ENCODE data around the gene TMEM255B. TPM values are rescaled to one million over a fixed set of nuclear protein-coding genes. Genes with fewer than 3 reads are reported as not detected.

TMEM255B gene
- total RNA-seq, 1 experiment from 2014 or later = 7.7 TPM

- Histone ChIP-seq H3K4me3 (replicated peaks in 1 of 2; ENCODE audit: low read depth in 1 of 2, low read length in 2 of 2) (no peak overlapping the region), H3K9ac (ENCODE audit: low read length) (no peak overlapping the region), H3K79me2 (ENCODE audit: insufficient read depth, low read length) (no peaks in the 10 kb centered on the region), H3K9me3 (ENCODE audit: control insufficient read depth in 1 of 2, insufficient read depth in 1 of 2, low read depth in 1 of 2, low read length in 2 of 2) (no peaks in the 10 kb centered on the region), H3K27ac (ENCODE audit: low read depth, low read length) (no peak overlapping the region), H3K27me3 (ENCODE audit: insufficient read depth, low read length) (no peaks in the 10 kb centered on the region), H3K4me2 (ENCODE audit: low read length) (no peak overlapping the region), H3K36me3 (ENCODE audit: control insufficient read depth in 1 of 2, insufficient read depth in 2 of 2, low read length in 2 of 2) (no peaks in the 10 kb centered on the region), H3K9me2 (ENCODE audit: insufficient read depth) (no peaks in the 10 kb centered on the region), H3K4me1 (ENCODE audit: control insufficient read depth in 1 of 2, insufficient read depth in 2 of 2, low read length in 2 of 2) (peaks cover 9 to 14% of the 10 kb centered on the region in 2 experiments), H2AFZ (ENCODE audit: low read depth, low read length, poor library complexity, severe bottlenecking) (no peak overlapping the region), H4K20me1 (ENCODE audit: insufficient read depth) (no peaks in the 10 kb centered on the region)
- ATAC-seq (no peak), DNase-seq (ENCODE audit: low read depth, low spot score) (no peak)
- ChIA-PET POLR2A (no interaction called here), CTCF (no interaction called here), RAD21 (ENCODE audit: low non-redundant PET in 1 of 2, low total read pairs in 2 of 2, uncharacterized antibody in 2 of 2, unreplicated experiment in 2 of 2) (no interaction called here)
- BruUV-seq (replicated peaks) = no TSS peak
- TF ChIP-seq POLR2A (IDR thresholded peaks at IDR 0.05; ENCODE audit: borderline replicate concordance, extremely low read depth, insufficient read depth, insufficient read length) = no peak
- TF ChIP-seq SIN3A (IDR thresholded peaks at IDR 0.05; ENCODE audit: low read depth) = no peak
- no peak for TF ChIP-seq POLR2AphosphoS5 (IDR thresholded peaks at IDR 0.05; ENCODE audit: low read depth, low read length)
- no peak for TF ChIP-seq YY1 (IDR thresholded peaks at IDR 0.05; ENCODE audit: extremely low read depth, insufficient replicate concordance, low read depth, low read length)
- no peak for TF ChIP-seq CTCF (IDR thresholded peaks at IDR 0.05 in 2 of 3, conservative IDR thresholded peaks at IDR 0.05 in 1 of 3; ENCODE audit: borderline replicate concordance in 1 of 3, insufficient read depth in 1 of 3, low read depth in 2 of 3, low read length in 2 of 3)
- no peak for TF ChIP-seq RAD21 (IDR thresholded peaks at IDR 0.05; ENCODE audit: low read depth)
- TF ChIP-seq ELF1 (IDR thresholded peaks at IDR 0.05; ENCODE audit: borderline replicate concordance, low read depth) = no peak
- TF ChIP-seq MAX (IDR thresholded peaks at IDR 0.05) = no peak
- no peak for TF ChIP-seq EZH2phosphoT487 (IDR thresholded peaks at IDR 0.05; ENCODE audit: borderline replicate concordance)
- TF ChIP-seq JUND (IDR thresholded peaks at IDR 0.05) = no peak
- TF ChIP-seq ATF3 (IDR thresholded peaks at IDR 0.05) = no peak
- intact Hi-C loops (cut with micrococcal nuclease) = no loop called here
Observed at GRCh38 chr13:113740286-113740556, 18.8 kb upstream of the TMEM255B start.
